ENCODE results near the gene TSEN54. TPM values are rescaled to one million over a fixed set of nuclear protein-coding genes. Genes with fewer than 3 reads are reported as not detected.

TSEN54 gene
- total RNA-seq, 1 donor from 2014 or later: 92.7 TPM

DNA sequence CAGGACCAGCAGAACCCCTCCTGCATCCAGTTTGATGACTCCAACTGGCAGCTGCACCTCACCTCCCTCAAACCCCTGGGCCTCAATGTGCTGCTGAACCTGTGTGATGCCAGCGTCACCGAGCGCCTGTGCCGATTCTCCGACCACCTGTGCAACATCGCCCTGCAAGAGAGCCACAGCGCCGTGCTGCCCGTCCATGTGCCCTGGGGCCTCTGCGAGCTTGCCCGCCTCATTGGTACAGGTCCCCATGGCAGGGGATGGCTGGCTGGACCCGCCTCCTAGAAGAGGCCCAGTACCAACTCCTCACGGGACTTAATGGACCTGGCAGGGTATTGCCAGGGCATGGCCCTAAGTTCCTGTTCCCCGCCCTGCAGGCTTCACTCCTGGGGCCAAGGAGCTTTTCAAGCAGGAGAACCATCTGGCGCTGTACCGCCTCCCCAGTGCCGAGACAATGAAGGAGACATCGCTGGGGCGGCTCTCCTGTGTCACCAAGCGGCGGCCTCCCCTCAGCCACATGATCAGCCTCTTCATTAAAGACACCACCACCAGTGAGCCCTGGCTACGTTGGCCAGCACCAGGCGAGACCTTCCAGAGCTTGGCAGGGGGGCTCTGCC lies 23.7 kb upstream of the TSEN54 start:
- DNase-seq (ENCODE audit: low spot score in 2 of 2): no peak
- Histone ChIP-seq H3K27me3 (no peaks in the 10 kb centered on the region), H3K27ac (no peak overlapping the region), H3K4me3 (no peak overlapping the region), H3K9me3 (no peaks in the 10 kb centered on the region), H3K4me1 (peaks cover 0 to 7% of the 10 kb centered on the region in 2 donors), H3K36me3 (peaks cover 63 to 69% of the 10 kb centered on the region in 2 donors)
- intact Hi-C loops (cut with DNase I): no loop called here
- TF ChIP-seq, protein P1, sequence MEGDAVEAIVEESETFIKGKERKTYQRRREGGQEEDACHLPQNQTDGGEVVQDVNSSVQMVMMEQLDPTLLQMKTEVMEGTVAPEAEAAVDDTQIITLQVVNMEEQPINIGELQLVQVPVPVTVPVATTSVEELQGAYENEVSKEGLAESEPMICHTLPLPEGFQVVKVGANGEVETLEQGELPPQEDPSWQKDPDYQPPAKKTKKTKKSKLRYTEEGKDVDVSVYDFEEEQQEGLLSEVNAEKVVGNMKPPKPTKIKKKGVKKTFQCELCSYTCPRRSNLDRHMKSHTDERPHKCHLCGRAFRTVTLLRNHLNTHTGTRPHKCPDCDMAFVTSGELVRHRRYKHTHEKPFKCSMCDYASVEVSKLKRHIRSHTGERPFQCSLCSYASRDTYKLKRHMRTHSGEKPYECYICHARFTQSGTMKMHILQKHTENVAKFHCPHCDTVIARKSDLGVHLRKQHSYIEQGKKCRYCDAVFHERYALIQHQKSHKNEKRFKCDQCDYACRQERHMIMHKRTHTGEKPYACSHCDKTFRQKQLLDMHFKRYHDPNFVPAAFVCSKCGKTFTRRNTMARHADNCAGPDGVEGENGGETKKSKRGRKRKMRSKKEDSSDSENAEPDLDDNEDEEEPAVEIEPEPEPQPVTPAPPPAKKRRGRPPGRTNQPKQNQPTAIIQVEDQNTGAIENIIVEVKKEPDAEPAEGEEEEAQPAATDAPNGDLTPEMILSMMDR (IDR thresholded peaks at IDR 0.05): no peak

DNA sequence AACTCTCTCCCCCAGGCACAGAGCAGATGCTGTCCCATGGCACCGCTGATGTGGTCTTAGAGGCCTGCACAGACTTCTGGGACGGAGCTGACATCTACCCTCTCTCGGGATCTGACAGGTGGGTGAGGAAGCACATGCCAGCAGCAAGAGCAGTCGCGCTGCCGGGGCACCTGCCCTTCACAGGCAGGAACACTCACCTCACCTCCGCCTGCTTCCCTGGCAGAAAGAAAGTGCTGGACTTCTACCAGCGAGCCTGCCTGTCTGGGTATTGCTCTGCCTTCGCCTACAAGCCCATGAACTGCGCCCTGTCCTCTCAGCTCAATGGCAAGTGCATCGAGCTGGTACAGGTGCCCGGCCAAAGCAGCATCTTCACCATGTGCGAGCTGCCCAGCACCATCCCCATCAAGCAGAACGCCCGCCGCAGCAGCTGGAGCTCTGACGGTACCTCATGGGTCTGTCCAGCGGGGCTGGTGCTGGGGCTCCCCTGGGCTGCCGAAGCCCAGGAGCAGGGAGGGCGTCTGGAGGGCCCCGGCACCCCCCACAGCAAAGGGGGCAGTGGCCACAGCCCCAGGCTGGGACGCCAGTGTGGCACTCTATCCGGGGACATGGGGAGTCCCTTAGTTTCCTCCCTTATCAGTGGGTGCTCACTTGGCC lies 22.7 kb upstream of the TSEN54 start:
- Histone ChIP-seq H3K27me3 (no peaks in the 10 kb centered on the region), H3K36me3 (peaks cover 71 to 79% of the 10 kb centered on the region in 2 donors), H3K4me3 (no peak overlapping the region), H3K27ac (no peak overlapping the region), H3K9me3 (no peaks in the 10 kb centered on the region), H3K4me1 (peaks cover 0 to 7% of the 10 kb centered on the region in 2 donors)
- TF ChIP-seq, protein P1 (IDR thresholded peaks at IDR 0.05): no peak
- DNase-seq (ENCODE audit: low spot score in 2 of 2): no peak
- intact Hi-C loops (cut with DNase I): no loop called here

DNA sequence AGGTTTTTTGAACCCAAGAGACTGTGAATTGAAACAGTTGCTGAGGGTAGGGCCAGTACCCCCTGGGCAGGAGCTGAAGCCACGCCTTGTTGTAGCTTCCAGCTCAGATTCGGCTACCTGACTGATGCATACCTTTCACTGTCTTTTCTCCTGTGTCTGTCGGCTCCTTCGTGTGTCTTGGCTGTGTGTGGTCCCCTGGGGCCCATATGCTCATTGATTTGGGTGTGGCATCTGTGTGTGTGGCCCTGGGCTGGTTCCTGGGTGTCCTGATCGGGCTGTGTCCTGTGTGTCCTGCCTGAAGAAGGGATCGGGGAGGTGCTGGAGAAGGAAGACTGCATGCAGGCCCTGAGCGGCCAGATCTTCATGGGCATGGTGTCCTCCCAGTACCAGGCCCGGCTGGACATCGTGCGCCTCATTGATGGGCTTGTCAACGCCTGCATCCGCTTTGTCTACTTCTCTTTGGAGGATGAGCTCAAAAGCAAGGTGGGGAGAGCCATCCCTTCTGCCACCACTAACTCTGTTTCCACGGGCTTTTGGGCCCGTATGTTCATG lies 21.9 kb upstream of the TSEN54 start:
- Histone ChIP-seq H3K36me3 (peaks cover 77 to 85% of the 10 kb centered on the region in 2 donors), H3K4me3 (no peak overlapping the region), H3K4me1 (peaks cover 0 to 7% of the 10 kb centered on the region in 2 donors), H3K27ac (no peak overlapping the region), H3K27me3 (no peaks in the 10 kb centered on the region), H3K9me3 (no peaks in the 10 kb centered on the region)
- intact Hi-C loops (cut with DNase I): no loop called here
- TF ChIP-seq, protein P1 (IDR thresholded peaks at IDR 0.05): no peak
- no peak for DNase-seq (ENCODE audit: low spot score in 2 of 2)

DNA sequence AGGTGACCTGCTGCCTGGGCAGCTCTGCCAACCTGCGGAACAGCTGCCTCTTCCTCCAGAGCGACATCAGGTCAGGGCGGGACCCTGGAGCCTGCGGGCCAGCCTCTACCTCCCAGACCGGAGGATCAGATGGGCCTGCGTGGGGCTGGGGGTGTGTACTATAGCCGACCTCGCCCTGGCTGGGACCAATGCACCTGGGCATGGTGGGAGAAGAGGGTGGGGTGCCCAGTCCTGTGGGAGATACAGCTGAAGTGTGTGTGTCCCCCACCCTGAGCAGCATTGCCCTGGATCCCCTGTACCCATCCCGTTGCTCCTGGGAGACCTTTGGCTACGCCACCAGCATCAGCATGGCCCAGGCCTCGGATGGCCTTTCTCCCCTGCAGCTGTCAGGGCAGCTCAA lies 20.3 kb upstream of the TSEN54 start:
- H3K9me3 ChIP-seq: no peaks in the 10 kb centered on the region
- TF ChIP-seq, protein P1 (IDR thresholded peaks at IDR 0.05): no peak
- no peak overlapping the region for H3K4me3 ChIP-seq
- DNase-seq (ENCODE audit: low spot score in 2 of 2): no peak
- H3K27me3 ChIP-seq: no peaks in the 10 kb centered on the region
- H3K36me3 ChIP-seq: peaks cover 77 to 92% of the 10 kb centered on the region in 2 donors
- H3K27ac ChIP-seq: no peak overlapping the region
- intact Hi-C loops (cut with DNase I): no loop called here
- no peaks in the 10 kb centered on the region for H3K4me1 ChIP-seq

DNA sequence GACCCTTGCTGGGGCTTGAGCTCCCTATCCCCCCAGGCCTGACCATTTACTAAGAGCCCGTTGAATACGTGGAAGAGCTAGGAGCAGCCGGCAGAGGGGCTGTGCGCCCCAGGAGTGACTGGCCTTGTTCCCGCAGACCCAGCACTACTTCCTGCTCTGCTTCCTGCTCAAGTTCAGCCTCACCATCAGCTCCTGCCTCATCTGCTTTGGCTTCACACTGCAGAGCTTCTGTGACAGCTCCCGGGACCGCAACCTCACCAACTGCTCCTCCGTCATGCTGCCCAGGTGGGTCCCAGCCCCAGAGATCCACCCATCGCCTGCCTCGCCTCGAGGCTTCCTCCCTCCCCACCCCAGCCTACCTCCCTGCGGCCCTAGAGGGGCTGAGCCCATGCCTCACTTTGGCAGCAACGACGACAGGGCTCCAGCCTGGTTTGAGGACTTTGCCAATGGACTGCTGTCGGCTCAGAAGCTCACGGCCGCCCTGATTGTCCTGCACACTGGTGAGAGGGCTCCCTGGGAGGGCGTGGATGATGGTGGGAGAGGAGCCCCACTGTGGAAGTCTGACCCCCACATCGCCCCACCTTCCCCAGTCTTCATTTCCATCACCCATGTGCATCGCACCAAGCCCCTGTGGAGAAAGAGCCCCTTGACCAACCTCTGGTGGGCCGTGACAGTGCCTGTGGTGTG lies 18.1 kb upstream of the TSEN54 start:
- intact Hi-C loops (cut with DNase I): no loop called here
- Histone ChIP-seq H3K9me3 (no peaks in the 10 kb centered on the region), H3K27me3 (no peaks in the 10 kb centered on the region), H3K27ac (no peak overlapping the region), H3K4me3 (no peak overlapping the region), H3K4me1 (peaks cover 2 to 12% of the 10 kb centered on the region in 2 donors), H3K36me3 (peaks cover 65 to 83% of the 10 kb centered on the region in 2 donors)
- no peak for DNase-seq (ENCODE audit: low spot score in 2 of 2)
- TF ChIP-seq, protein P1 (IDR thresholded peaks at IDR 0.05): no peak

Measured in ascending aorta (tissue), 2 donors.